GM23338 (cell line): Measurements from ENCODE around the gene PRDM5. TPM values are rescaled to one million over a fixed set of nuclear protein-coding genes. Genes with fewer than 3 reads are reported as not detected.

Source experiments
- ATAC-seq: fragments of 200-7000 bp; cut with Tn5 transposase; 3 replicates; pipeline ENCODE4 v1.9.1; 2020
- DNase-seq: peaks from one replicate; pipeline ENCODE4 v3.0.0-alpha.2; 2015; ENCODE audit warnings: low spot score
- H2AFZ ChIP-seq: fragments of 200-600 bp; sonication (generic); 2 replicates; pipeline ENCODE4 v1.8.0; 2016; ENCODE audit warnings: antibody characterized with exemption, mild to moderate bottlenecking, moderate library complexity
- H3F3A ChIP-seq: fragments of 200-600 bp; sonication (generic); replicated peaks from 2 replicates; pipeline ENCODE4 v1.8.0; 2017; ENCODE audit warnings: antibody characterized with exemption, mixed run types, low read depth
- H3K27ac ChIP-seq: fragments of 200-600 bp; sonication (generic); 2 replicates; pipeline ENCODE4 v1.6.1; 2016; ENCODE audit warnings: low read depth
- H3K27me3 ChIP-seq: fragments of 200-600 bp; sonication (generic); 2 replicates; pipeline ENCODE4 v1.8.0; 2016; ENCODE audit warnings: mild to moderate bottlenecking, mixed run types, moderate library complexity; ENCODE audit not compliant: insufficient read depth
- H3K36me3 ChIP-seq: fragments of 200-600 bp; sonication (generic); 2 replicates; pipeline ENCODE4 v1.8.0; 2016; ENCODE audit warnings: mild to moderate bottlenecking; ENCODE audit not compliant: insufficient read depth
- H3K4me1 ChIP-seq: fragments of 200-600 bp; sonication (generic); 2 replicates; pipeline ENCODE4 v1.8.0; 2016; ENCODE audit warnings: mild to moderate bottlenecking, moderate library complexity; ENCODE audit not compliant: insufficient read depth
- H3K4me2 ChIP-seq: fragments of 200-600 bp; sonication (generic); 2 replicates; pipeline ENCODE4 v1.7.1; 2017; ENCODE audit warnings: mixed run types
- H3K4me3 ChIP-seq: fragments of 200-600 bp; sonication (generic); 2 replicates; pipeline ENCODE4 v1.6.1; 2016; ENCODE audit warnings: mixed run types
- H3K79me2 ChIP-seq: fragments of 200-600 bp; sonication (generic); replicated peaks from 2 replicates; pipeline ENCODE4 v1.8.0; 2017; ENCODE audit warnings: mild to moderate bottlenecking; ENCODE audit not compliant: insufficient read depth
- H3K9me2 ChIP-seq: fragments of 200-600 bp; sonication (generic); 2 replicates; pipeline ENCODE4 v1.8.0; 2017; ENCODE audit not compliant: insufficient read depth
- H4K20me1 ChIP-seq: fragments of 200-600 bp; sonication (generic); replicated peaks from 2 replicates; pipeline ENCODE4 v1.8.0; 2017; ENCODE audit warnings: mild to moderate bottlenecking; ENCODE audit not compliant: insufficient read depth
- H3K27ac Mint-ChIP-seq: 2 replicates; pipeline ENCODE4 v1.8.0; 2020; ENCODE audit warnings: inconsistent platforms, mild to moderate bottlenecking, moderate library complexity, mixed read lengths
- H3K27me3 Mint-ChIP-seq: 3 replicates; pipeline ENCODE4 v1.8.0; 2022; ENCODE audit warnings: low read depth, mild to moderate bottlenecking, moderate library complexity, mixed read lengths, inconsistent platforms; ENCODE audit not compliant: insufficient read depth, poor library complexity
- H3K36me3 Mint-ChIP-seq: 3 replicates; pipeline ENCODE4 v1.8.0; 2021; ENCODE audit warnings: low read depth, mild to moderate bottlenecking, inconsistent platforms, moderate library complexity, mixed read lengths
- H3K4me1 Mint-ChIP-seq: 3 replicates; pipeline ENCODE4 v1.8.0; 2020; ENCODE audit warnings: mild to moderate bottlenecking, inconsistent platforms, mixed read lengths
- H3K4me3 Mint-ChIP-seq: 3 replicates; pipeline ENCODE4 v1.8.0; 2021; ENCODE audit warnings: moderate library complexity, mild to moderate bottlenecking, inconsistent platforms, mixed read lengths
- H3K9me3 Mint-ChIP-seq: 3 replicates; pipeline ENCODE4 v1.8.0; 2020; ENCODE audit warnings: moderate library complexity, mild to moderate bottlenecking, inconsistent platforms, mixed read lengths
- CREB1 ChIP-seq: fragments of 250-450 bp; sonication (Bioruptor Pico); IDR thresholded peaks from 2 replicates; pipeline ENCODE4 v1.5.0; 2020; ENCODE audit warnings: low read depth, mild to moderate bottlenecking, moderate library complexity
- ETS1 ChIP-seq: IDR thresholded peaks from 2 replicates; pipeline ENCODE4 v1.6.1; 2016; ENCODE audit warnings: antibody characterized with exemption
- EZH2phosphoT487 ChIP-seq: fragments of 200-600 bp; sonication (generic); IDR thresholded peaks from one replicate; pipeline ENCODE4 v1.8.1; 2018; ENCODE audit warnings: antibody characterized with exemption; ENCODE audit not compliant: unreplicated experiment
- JUNB ChIP-seq: IDR thresholded peaks from one replicate; pipeline ENCODE4 v1.6.1; 2016; ENCODE audit warnings: antibody characterized with exemption; ENCODE audit not compliant: unreplicated experiment
- NANOG ChIP-seq: IDR thresholded peaks from 2 replicates; pipeline ENCODE4 v1.6.1; 2016; ENCODE audit warnings: antibody characterized with exemption, borderline replicate concordance
- POLR2AphosphoS5 ChIP-seq: IDR thresholded peaks from 2 replicates; pipeline ENCODE4 v1.6.1; 2016; ENCODE audit warnings: antibody characterized with exemption, low read depth
- REST ChIP-seq: IDR thresholded peaks from one replicate; pipeline ENCODE4 v1.6.1; 2018; ENCODE audit warnings: antibody characterized with exemption; ENCODE audit not compliant: unreplicated experiment
- ZNF114 ChIP-seq: fragments of 250-450 bp; sonication (Bioruptor Pico); IDR thresholded peaks from 2 replicates; pipeline ENCODE4 v1.5.0; 2020; ENCODE audit warnings: mild to moderate bottlenecking, moderate library complexity
- ZNF331 ChIP-seq: fragments of 250-450 bp; sonication (Bioruptor Pico); IDR thresholded peaks from 2 replicates; pipeline ENCODE4 v1.5.0; 2020; ENCODE audit warnings: low read depth, mild to moderate bottlenecking, moderate library complexity
- ZNF462 ChIP-seq: fragments of 250-450 bp; sonication (Bioruptor Pico); IDR thresholded peaks from 2 replicates; pipeline ENCODE4 v1.5.0; 2020; ENCODE audit warnings: mild to moderate bottlenecking, moderate library complexity
- polyA plus RNA-seq: library from polyadenylated mRNA; unstranded; fragments of >200 nt; fragmentation: Nextera tagmentation; extraction: Ambion mirVana; gene quantifications from 2 replicates; pipeline ENCODE4 v1.2.1, GENCODE V29; 2016
- total RNA-seq: library from RNA; depleted of rRNA; stranded (reverse); fragments of >200 nt; shearing (Covaris generic); gene quantifications from 2 replicates; pipeline ENCODE4 v1.2.3, GENCODE V29; 2014

PRDM5 gene
- total and polyA plus RNA-seq, 2 experiments from 2014 or later = 11.2 to 40.4 TPM

- Histone ChIP-seq H4K20me1 (no peaks in the 10 kb centered on the region; the same call in 1 of the 2 replicates), H3K9me2 (no peaks in the 10 kb centered on the region), H3K4me3 (no peak overlapping the region), H3K27ac (no peak overlapping the region), H3K36me3 (no peaks in the 10 kb centered on the region), H3K79me2 (0 out of 2 replicates have a peak, but pooled peaks cover 5% of the 10 kb centered on the region), H3K4me2 (no peak overlapping the region), H3F3A (no peaks in the 10 kb centered on the region), H2AFZ (no peak overlapping the region), H3K4me1 (no peaks in the 10 kb centered on the region), H3K27me3 (no peaks in the 10 kb centered on the region)
- no peaks in the 10 kb centered on the region for H3K27me3 Mint-ChIP-seq
- no peak overlapping the region for H3K27ac Mint-ChIP-seq
- H3K4me1 Mint-ChIP-seq = peaks cover 8% of the 10 kb centered on the region; the same call in 2 of the 3 replicates
- no peaks in the 10 kb centered on the region for H3K9me3 Mint-ChIP-seq
- peaks cover 7% of the 10 kb centered on the region for H3K36me3 Mint-ChIP-seq
- no peak overlapping the region for H3K4me3 Mint-ChIP-seq
- DNase-seq (no peak), ATAC-seq (no peak)
- TF ChIP-seq NANOG = no peak
- no peak for TF ChIP-seq ETS1
- TF ChIP-seq ZNF331 (CRISPR knock-in tag) = no peak
- TF ChIP-seq JUNB = no peak
- TF ChIP-seq ZNF114 (CRISPR knock-in tag) = no peak
- TF ChIP-seq POLR2AphosphoS5 = no peak
- no peak for TF ChIP-seq REST
- no peak for TF ChIP-seq EZH2phosphoT487
- TF ChIP-seq CREB1 = no peak
- TF ChIP-seq ZNF462 (CRISPR knock-in tag) = no peak
These were observed 80.5 kb downstream of the PRDM5 start for GRCh38 chr4:120842031-120842430.
